NCI-H69 (cell line): Measurements from ENCODE around the gene NR3C2.
"Not testable (repeated sequence)": the region's sequence is repeated elsewhere in the genome, so short reads cannot be mapped to it uniquely, and the experiment has no call there.

ENCODE experiments used
- DNase-seq: peaks from one replicate; lab custom pipeline; 2025; lab: John Stamatoyannopoulos, UW

Gene NR3C2

GRCh38 chr4:148367756-148368155, 74.5 kb downstream of the NR3C2 start:
- DNase-seq = no peak

- no peak for DNase-seq
These were observed 76.0 kb downstream of the NR3C2 start for GRCh38 chr4:148366251-148366650.

- no peak for DNase-seq
These were observed 77.7 kb downstream of the NR3C2 start for GRCh38 chr4:148364525-148364924.

- DNase-seq = no peak
These were observed 82.4 kb downstream of the NR3C2 start for GRCh38 chr4:148359769-148360168.

GRCh38 chr4:148355442-148356123, 86.6 kb downstream of the NR3C2 start:
- DNase-seq = peak; percentile 22

- no peak for DNase-seq
These were observed 88.0 kb downstream of the NR3C2 start for GRCh38 chr4:148354186-148354585.

- no peak for DNase-seq
These were observed 88.6 kb downstream of the NR3C2 start for GRCh38 chr4:148353571-148353970.

GRCh38 chr4:148349153-148349552, 93.1 kb downstream of the NR3C2 start:
- no peak for DNase-seq

GRCh38 chr4:148346657-148347056, 95.6 kb downstream of the NR3C2 start:
- no peak for DNase-seq

GRCh38 chr4:148345509-148345908, 96.7 kb downstream of the NR3C2 start:
- DNase-seq = no peak

GRCh38 chr4:148344941-148345340, 97.3 kb downstream of the NR3C2 start:
- DNase-seq = peak; percentile 26

- peak; percentile 89 for DNase-seq
These were observed 97.9 kb downstream of the NR3C2 start for GRCh38 chr4:148344352-148344751.

- DNase-seq = no peak
These were observed 100.0 kb downstream of the NR3C2 start for GRCh38 chr4:148341980-148342800.

GRCh38 chr4:148335133-148335532, 107.1 kb downstream of the NR3C2 start:
- no peak for DNase-seq

GRCh38 chr4:148333265-148333664, 108.9 kb downstream of the NR3C2 start:
- DNase-seq = no peak

GRCh38 chr4:148332486-148332885, 109.7 kb downstream of the NR3C2 start:
- no peak for DNase-seq

- no peak for DNase-seq
These were observed 111.5 kb downstream of the NR3C2 start for GRCh38 chr4:148330724-148331123.

GRCh38 chr4:148330161-148330560, 112.1 kb downstream of the NR3C2 start:
- DNase-seq = no peak

- DNase-seq = no peak
These were observed 112.5 kb downstream of the NR3C2 start for GRCh38 chr4:148329751-148330150.

GRCh38 chr4:148327683-148328082, 114.5 kb downstream of the NR3C2 start:
- no peak for DNase-seq

- DNase-seq = not testable (repeated sequence)
These were observed 118.9 kb downstream of the NR3C2 start for GRCh38 chr4:148323316-148323715.

GRCh38 chr4:148315049-148315448, 127.2 kb downstream of the NR3C2 start:
- no peak for DNase-seq

GRCh38 chr4:148312956-148313490, 129.2 kb downstream of the NR3C2 start:
- peak; percentile 26 for DNase-seq
